GM21423 (cell line): Measurements from ENCODE around the gene ECT2L.
"Not testable (repeated sequence)": the region's sequence is repeated elsewhere in the genome, so short reads cannot be mapped to it uniquely, and the experiment has no call there.

Experiments used
- ATAC-seq: cut with Tn5 transposase; IDR thresholded peaks from one replicate; pipeline ENCODE4 v1.9.1; 2021; ENCODE audit warnings: mild to moderate bottlenecking, moderate library complexity; ENCODE audit not compliant: unreplicated experiment

ECT2L gene

DNA sequence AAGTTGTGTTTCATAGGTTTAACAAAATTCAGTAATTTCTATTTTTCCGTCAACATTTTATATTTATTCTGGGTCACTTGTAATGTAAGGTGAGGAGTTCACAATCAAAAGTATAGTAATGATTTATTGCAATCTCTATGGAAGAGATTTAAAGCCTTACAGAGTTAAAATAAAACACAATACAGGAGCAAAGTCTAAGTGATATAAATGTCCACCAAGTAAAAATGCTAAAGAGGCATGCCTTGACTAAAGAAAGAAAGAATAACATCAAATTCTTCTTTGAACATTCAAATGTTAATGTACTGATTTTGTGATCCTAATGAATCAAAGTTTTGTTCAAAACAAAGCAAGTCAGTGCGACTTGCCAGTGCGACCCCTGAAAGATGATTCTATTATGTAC is 130.7 kb downstream of the ECT2L start:
- ATAC-seq: no peak

DNA sequence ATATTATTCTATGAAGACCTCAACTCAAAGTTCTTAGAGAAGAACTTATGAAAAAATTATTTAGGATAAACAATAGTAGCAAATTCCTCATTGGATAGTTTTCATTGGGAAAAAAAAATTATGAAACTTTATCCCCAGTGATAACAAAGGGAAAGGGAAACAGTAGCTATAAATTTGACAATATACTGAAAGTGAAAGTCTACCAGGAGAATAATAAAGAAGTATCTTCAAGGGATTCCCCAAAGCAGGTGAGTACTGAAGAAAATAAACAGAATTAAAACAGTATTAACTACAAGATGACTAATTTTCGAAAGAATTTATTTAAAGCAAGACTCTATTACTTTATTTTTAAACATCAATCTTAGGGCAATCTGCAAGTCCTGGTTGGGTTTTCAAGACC is 135.8 kb downstream of the ECT2L start:
- ATAC-seq: no peak

DNA sequence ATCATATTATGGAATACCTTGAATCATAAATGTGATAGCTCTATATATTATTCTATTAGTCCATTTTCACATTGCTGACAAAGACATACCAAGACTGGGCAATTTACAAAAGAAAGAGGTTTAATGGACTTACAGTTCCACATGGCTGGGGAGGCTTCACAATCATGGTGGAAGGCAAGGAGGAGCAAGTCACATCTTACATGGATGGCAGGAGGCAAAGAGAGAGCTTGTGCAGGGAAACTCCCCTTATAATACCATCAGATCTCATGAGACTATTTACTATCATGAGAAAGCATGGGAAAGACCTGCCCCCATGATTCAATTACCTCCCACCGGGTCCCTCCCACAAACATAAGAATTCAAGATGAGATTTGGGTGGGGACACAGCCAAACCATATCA is 141.0 kb downstream of the ECT2L start:
- ATAC-seq: not testable (repeated sequence)

GRCh38 chr6:138943089-138943625 is 147.3 kb downstream of the ECT2L start:
- no peak for ATAC-seq

DNA sequence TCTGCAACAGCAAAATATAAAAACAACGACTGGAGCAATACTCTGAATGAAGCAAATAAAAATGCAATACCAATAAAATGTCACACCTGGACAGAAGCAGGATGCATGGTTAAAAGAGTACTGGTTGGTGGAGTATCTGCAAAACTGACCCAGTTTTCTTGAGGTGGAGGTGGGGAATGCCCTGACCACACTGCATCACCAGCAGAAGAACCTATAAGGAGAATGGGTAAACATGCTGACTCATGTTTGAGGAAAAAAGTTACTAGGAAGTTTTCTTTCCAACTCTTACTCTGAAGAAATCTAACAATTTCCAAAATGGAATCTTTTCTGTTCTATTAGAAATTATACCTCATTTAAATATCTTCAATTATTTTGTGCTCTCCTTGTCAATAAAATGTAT is 148.5 kb downstream of the ECT2L start:
- ATAC-seq: no peak

DNA sequence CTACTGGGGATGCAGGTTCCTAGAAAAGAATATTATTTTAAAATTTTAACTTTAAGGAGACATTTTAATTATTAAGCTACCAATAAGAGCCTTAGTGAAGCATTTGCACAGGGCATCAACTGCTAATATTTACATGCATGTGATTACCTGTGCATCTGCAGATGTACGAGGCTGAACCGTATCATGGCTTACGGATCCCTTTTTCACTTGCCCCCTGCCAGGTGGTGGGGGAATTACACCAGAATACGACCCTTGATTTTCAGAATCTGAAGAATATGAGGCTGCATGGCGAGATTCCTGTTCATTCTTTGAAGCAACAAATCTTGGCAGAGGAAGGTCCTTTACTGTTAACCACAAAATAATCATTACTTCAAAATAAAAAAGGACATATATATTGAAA is 149.5 kb downstream of the ECT2L start:
- no peak for ATAC-seq

DNA sequence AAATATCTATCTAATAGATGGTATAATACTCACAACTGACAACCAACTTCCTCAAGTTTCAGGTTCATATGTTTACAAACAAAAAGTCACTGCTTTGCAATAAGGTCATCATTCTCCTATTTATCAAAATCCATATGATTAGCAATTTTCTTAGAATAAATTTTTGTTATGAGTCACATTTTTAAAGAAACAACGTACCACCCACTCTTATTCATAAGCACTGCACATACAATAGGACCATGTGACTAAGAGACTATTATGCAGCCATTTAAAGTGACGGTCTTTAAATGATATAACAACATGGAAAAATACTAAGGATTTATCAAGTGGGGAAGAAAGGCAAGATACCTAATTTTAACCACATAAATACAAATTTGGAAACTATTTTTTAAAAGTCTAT is 152.1 kb downstream of the ECT2L start:
- ATAC-seq: no peak

DNA sequence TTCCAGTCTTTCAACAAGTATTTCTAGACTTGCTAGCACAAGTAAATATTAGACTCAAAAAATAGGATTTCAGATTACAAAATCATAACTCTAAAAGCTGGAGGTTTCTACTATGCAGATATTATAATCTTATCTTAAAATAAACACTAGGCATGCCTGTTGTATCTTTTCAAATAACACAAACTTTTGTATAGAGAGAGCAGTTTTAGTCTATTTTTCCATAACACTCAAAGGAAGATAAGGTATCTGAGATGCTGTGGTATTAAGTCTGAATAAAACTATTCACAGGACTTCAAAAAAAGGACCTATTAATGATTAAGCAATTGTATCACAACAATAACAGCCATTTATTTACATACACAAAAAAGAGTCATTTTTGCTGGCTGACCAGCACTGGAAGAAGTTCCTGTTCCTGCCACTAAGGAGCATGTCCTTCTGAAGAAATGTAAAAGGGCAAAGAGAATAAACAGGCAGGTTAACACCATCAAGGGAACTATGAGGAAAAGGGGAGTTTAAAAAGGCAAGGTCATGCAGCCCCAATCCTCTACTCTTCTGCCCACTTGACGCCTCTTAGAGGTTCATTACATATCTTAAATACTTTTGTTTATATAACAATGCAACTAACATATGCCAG is 152.8 kb downstream of the ECT2L start:
- ATAC-seq: no peak

GRCh38 chr6:138953451-138953850 is 157.6 kb downstream of the ECT2L start:
- ATAC-seq: no peak
